Stimulated activated CD4-positive, alpha-beta T cell treated with anti-CD3 and anti-CD28 coated beads, TNF-alpha, amount 100 ng/mL, for 1 hour (primary cell): ENCODE results near the gene MAGI1.

Source experiments
- DNase-seq, 3 donors: peaks; one replicate each; pipeline ENCODE4 v3.0.0-alpha.2; 2020; ENCODE audit warnings: low read depth in 3 of 3, low spot score in 1 of 3

Gene MAGI1

DNA sequence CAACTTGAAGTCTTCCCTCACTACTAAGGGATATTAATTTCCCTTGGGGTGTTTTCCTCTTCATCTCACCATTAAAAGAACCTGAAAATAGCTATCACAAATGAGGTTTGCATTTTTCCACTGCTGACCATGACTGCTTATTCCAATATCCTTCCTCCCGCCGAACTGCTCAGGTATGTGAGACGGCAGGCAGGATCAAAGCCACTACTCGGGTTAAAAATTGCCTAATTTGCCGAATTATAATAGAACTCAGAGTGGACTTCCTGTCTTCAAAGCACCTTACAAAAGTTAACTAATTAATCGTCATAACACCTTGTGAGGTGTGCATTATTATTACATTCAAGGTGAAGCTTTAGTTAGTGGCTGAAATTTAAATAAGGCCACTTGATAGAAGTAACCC lies 695.7 kb downstream of the MAGI1 start:
- DNase-seq, result no peak

DNA sequence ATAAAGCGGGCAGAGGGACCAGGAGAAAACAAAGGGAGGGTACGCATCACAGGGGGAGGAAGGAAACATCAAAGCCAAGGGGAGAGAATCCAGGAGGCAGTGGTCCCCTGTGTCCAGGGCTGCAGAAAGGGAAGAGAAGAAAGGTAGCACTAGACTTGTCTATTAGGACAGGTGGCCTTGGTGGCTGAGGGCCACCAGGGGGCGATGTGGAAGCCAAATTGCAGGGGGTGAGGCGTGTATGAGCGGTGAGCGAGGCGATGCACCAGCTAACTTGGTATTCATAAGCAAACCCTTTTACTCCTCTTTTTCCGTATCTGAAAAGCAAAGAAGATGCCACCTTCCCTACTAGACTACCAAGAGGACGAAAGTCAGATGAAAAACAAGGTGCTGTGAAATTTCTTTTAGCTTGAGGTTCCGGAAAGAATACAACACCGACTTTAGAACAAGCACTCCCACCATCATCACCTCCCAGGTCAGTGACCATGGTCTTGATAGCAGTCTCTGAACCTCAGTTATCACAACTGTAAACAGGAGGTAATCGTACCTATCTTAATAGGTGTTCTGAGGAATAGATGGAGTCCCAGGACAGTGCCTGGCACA lies 696.5 kb downstream of the MAGI1 start:
- no peak for DNase-seq

DNA sequence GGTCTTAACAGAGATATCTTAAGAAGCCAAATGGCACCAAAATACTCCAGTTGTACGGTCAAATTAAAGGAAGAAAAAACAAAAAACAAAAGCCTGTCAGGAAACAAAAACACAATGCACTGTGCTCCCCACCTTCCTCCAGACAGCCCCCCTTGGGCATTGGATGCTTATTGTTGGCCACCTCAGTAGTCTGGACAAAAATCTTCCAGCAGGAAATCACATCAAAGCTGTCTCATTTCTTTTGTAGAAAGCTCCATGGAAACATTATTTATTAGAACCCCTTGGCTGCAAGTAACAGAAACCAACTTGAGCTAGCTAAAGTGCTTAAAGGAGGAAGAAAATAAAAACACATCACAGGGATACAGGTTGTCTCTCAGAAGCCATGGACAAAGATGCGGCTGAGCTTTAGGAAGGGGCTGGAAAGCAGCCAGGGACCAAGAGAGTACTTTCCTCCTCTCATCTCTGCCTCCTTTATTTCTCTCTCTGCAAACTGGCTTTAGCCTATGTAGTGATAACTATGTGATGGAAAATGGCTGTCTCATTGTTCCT lies 699.5 kb downstream of the MAGI1 start:
- no peak for DNase-seq

DNA sequence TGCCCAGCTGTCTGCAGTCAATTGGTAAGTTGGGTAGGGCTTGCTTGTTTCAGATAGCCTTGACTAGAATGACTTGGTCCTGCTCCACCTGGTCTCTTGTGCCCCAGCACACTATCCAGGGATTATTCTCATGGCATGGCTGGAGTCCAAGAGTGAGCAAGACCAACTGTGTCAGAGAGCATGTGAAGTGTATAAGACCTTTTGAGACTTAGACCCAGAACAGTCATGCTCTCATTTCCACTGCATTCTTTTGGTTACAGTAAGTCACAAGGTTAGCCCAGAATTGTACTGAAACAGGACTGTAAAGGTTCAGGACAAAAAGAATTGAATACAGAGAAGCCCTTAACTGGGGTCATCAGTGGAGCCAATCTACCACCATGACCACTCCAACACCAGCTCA lies 700.1 kb downstream of the MAGI1 start:
- DNase-seq, result no peak

DNA sequence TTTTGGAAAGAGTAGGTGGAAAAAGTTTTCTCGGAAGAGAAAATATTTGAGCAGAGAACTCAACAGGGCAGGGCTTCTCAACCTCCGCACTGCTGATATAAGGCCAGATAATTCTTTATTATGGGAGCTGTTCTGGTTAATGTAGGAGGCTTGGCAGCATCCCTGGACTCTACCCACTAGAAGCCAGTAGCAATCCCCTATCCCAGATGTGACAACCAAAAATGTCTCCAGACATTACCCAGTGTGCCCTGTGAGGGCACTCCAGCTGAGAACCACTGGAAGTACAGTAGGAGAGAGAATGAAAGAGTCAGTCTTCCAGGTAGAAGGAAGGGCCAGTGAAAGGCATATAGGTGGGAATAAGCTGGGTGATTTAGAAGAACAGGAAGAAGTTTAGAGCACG lies 703.1 kb downstream of the MAGI1 start:
- DNase-seq, result no peak

DNA sequence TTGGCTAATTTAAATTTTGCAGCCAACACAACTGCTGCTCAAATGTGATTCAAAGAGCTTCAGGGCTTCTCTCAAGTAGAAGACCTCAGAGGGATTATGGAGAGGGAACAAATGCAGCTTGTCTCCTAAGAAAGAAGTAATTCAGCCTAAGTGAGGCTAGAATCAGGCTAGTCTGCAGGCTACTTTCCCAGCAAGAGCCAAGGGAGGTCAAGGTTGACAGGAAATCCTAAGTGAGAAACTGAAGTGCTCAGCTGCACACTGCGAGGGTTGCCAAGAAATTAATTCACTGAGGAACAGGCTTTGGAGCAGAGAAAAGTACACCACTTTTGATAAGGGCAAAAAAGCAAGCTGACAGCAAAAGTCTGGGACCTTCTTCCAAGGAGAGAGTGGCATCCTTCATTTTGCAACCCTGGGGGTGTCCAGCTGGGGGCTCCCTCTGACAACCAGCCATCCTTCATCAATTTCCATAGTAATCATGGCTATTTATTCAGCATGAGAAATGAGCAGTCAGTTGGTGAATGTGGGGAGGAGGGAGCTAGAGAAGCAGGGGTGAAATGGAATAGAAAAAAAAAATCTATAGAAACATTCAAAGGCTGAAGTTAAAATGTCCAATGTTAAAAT lies 704.6 kb downstream of the MAGI1 start:
- DNase-seq, result no peak

DNA sequence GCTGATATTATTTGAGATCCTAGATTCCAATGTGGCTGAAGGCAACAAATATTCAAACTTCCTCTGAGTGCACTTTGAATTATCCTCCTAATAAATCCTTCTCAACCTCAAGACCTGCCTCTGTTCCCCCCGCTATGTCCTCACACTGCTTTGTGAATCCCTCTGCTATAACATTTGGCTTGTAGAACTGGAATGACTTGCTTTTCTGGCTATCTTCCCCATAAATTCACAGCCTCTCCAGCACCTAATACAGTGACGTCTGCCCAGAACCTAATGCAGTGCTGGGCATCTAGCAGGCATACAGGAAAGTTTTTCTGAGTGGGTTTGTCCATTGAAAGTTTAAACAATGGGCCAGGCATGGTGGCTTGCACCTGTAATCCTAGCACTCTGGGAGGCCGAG lies 707.0 kb downstream of the MAGI1 start:
- DNase-seq, result no peak

DNA sequence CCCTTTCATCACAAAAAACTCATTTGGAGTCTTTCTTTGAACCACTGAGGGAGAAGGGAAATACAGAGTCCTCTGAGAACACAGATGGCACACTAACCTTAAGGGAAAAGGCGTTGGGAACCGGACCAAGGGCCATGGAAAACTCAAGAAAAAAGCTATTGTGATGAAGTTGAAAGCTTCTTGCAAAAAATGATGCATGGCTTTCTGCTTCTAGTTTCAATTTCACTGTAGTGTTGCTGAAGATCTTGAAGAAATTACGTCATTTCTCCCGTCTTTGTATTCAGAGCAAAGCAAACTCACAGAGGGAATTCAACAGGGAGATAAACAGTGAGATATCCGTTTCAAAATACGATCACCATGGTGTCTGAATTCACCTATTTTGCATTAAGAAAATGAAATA lies 708.6 kb downstream of the MAGI1 start:
- DNase-seq, result no peak

DNA sequence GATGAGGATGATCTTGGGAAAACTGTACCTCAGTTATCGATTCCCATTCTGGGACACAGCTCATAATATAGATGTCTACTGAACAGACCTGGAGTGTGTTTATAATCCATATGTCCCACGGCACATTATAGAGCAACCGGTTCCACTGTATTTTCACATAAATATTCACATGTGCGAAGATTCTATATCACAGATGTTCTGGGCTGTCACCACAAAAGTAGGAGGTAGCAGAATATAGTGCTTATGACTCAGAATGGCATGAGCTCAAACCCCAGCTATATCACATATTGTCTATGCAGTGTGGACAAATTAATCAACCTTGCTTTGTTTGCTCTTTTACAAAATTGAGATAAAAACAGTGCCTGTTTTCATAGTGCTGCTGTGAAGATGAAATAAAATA lies 710.6 kb downstream of the MAGI1 start:
- DNase-seq, result no peak

DNA sequence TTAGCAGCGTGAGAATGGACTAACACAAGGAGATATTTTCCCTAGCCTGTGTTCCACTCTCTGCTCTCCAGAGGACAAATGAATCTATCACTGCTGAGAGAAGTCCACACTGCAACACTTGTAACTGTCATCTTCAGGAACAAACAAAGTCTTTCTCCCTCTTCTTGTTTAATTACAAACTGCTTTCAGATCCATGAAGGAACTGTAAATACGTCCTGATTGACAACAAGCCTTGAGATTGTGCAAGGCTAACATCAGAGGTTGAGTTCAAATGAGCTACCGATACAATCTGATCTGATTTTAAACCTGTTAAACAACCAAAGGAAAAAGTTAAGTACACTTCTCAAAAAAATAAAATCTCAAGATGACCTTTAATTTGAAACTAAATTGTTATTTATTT lies 712.1 kb downstream of the MAGI1 start:
- DNase-seq, result no peak

DNA sequence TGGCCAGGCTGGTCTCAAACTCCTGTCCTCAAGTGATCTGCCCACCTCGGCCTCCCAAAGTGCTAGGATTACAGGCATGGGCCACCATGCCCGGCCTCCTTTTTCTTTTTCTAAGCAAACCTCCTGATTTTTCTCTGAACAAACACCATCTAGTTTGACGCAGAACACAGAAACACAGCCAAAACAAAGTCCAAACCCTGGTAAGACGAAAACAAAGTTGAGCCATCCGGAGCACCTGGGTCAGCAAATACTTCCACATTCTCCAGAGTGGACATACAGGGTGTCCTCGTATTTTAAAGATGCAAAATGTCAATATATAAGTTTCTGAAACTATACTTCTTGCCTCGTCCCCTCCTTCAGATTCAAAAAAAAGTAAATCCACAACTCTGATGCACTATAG lies 715.8 kb downstream of the MAGI1 start:
- DNase-seq, result no peak

DNA sequence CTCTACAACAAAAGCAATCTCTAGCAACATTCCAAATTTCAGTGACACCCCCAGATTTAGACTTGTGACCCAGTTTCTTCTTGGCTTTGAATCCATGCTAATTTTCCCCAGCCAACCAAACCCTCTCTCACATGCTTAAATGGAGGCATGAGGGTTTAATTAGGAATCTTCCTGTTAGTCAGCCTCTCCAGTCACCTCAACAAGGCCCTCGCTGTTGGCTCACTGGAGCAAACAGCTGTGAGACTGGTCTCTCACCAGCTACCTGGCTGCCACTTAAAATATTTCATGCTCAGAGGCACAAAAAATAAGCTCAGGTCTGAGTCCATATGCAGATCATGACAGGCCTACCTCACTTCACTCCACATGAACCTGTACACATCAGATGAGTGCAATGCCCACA lies 720.5 kb downstream of the MAGI1 start:
- DNase-seq, result no peak

DNA sequence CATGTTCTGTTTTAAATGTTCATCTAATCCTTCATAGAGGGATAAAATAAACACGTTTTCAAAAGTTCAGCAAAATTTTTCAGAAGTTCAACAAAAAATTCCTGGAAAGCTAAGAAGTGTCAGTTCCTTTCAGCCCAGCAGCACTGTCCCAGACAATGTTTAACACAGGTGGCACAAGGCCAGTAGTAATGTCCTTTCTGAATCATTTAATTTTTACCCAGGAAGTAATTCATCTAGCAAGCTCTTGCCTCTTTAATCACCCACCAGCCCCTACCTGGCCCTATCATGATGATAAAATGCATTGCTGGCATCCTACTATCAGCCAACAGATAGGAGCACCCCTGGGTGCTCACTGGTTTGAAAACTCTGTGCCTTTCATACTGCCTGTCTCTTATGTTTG lies 723.8 kb downstream of the MAGI1 start:
- DNase-seq, result no peak

DNA sequence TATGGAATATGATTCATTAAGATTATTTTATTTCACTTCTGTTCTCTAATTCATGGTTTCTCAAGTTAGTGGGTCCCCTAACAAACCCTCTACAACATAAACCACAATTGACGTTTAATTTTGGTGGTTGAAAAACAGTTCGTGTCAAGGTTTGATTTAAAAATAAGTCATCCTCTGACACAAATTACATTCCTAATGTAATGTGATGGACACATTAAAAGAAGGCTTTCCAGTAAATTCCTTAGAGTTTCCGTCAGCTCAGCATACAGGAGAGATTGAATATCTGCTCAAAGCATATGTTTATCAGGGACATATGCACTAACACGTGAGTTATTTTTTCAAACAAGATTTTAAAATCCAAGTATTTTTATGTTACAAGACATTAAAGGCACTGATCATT lies 724.4 kb downstream of the MAGI1 start:
- DNase-seq, result no peak

DNA sequence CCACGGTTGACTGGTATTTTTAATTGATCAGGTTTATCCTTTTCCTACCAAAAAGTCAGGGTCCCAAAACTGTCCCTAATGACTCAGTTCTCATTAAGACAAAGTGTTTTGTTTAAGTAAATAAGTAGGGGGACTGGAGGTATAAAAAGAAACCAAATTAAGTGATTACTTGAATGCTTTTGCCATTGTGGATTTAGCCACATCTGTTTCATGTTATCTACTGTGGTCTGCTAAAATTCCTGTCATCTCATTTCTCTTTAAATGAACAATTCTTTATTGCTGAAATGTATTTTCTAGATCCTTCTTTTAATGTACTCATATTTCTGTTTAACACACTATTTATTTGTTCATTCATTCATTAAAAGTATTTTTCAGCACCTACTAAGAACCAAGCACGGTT lies 725.1 kb downstream of the MAGI1 start:
- DNase-seq, result no peak

DNA sequence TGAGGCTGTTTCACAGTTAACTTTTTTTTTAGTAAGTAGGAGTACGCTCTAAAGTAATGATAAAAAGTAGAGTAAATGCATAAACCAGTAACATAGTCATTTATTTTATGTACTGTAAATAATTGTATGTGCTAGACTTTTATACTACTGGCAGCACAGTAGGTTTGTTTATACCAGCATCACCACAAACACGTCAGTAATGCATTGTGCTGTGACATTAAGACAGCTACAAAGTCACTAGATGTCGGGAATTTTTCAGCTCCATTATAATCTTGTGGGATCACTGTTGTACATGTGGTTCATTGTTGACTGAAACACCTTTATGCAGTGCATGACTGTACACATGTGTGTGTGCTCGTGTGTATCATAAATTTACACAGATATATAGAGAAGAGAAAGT lies 732.9 kb downstream of the MAGI1 start:
- DNase-seq, result no peak
